ENCODE data around the gene HSPA5. TPM values are rescaled to one million over a fixed set of nuclear protein-coding genes. Genes with fewer than 3 reads are reported as not detected.
"Not testable (repeated sequence)": the region's sequence is repeated elsewhere in the genome, so short reads cannot be mapped to it uniquely, and the experiment has no call there.

HSPA5 gene
- total and polyA plus RNA-seq, 11 donors, result 89.2 to 1,101 (median 242) TPM

DNA sequence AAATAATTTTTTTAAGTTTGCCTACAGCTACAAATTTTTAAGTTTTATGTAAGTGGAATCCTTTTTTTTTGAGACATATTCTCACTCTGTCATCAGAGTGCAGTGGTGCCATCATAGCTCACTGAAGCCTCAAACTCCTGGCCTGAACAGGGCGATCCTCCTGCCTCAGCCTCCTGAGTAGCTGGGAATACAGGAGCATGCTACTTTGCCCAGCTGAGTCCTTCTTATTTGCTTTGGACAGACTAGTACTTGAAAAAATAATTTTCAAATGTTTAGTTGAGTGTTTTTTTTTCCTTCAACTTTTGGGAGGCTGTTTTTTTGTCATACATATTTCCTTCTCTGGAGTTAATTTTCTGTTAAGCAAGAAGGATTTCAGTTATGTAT lies 27.9 kb upstream of the HSPA5 start:
- 81 to 97% (median 95%) methylated on average over 1 of the region's 1 CpG for WGBS, 4 donors
- H3K9me3 ChIP-seq, result no peaks in the 10 kb centered on the region
- TF ChIP-seq, protein P1, sequence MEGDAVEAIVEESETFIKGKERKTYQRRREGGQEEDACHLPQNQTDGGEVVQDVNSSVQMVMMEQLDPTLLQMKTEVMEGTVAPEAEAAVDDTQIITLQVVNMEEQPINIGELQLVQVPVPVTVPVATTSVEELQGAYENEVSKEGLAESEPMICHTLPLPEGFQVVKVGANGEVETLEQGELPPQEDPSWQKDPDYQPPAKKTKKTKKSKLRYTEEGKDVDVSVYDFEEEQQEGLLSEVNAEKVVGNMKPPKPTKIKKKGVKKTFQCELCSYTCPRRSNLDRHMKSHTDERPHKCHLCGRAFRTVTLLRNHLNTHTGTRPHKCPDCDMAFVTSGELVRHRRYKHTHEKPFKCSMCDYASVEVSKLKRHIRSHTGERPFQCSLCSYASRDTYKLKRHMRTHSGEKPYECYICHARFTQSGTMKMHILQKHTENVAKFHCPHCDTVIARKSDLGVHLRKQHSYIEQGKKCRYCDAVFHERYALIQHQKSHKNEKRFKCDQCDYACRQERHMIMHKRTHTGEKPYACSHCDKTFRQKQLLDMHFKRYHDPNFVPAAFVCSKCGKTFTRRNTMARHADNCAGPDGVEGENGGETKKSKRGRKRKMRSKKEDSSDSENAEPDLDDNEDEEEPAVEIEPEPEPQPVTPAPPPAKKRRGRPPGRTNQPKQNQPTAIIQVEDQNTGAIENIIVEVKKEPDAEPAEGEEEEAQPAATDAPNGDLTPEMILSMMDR (IDR thresholded peaks at IDR 0.05), result no peak
- no peak for TF ChIP-seq POLR2A (IDR thresholded peaks at IDR 0.05)
- H3K27ac ChIP-seq, result no peak overlapping the region
- intact Hi-C loops (cut with DNase I), result loop anchor here in 1 of 10 donors (10.0 kb wide), 1 partner anchor 106 kb away; no protein-coding TSS in a partner anchor
- no peaks in the 10 kb centered on the region for H3K27me3 ChIP-seq
- DNase-seq, result no peak
- peaks cover 0 to 38% (median 9%) of the 10 kb centered on the region in 9 donors for H3K36me3 ChIP-seq
- H3K4me1 ChIP-seq, result peaks cover 0 to 55% (median 11%) of the 10 kb centered on the region in 12 donors
- ATAC-seq, result no peak
- no peak overlapping the region for H3K4me3 ChIP-seq

DNA sequence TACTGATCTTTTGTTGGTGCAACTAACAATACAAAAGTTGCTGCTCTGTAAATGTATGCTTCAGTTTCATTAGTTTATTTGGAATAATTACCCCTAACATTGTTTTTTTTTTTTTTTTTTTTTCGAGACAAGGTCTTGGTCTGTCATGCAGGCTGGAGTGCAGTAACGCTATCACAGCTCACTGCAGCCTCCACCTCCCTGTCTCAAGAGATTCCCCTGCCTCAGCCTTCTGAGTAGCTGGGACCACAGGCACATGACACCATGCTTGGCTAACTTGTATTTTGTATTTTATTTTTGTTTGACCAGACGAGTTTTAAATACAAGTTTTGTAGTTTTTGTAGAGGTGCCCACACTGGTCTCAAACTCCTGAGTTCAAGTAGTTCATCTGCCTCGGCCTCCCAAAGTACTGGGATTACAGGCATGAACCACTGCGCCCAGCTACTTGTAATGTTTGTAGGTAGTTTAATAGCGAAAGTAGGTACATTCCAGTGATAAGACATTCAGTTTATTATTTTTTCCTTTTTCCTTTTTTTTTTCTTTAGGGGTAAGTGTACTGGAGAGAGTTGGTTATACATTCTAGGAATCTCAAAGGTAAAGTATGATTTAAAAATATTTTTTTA lies 27.4 kb upstream of the HSPA5 start:
- H3K36me3 ChIP-seq, result peaks cover 0 to 41% (median 9%) of the 10 kb centered on the region in 9 donors
- peaks cover 0 to 55% (median 15%) of the 10 kb centered on the region in 12 donors for H3K4me1 ChIP-seq
- TF ChIP-seq POLR2A (IDR thresholded peaks at IDR 0.05), result no peak
- TF ChIP-seq, protein P1 (IDR thresholded peaks at IDR 0.05), result no peak
- no peak overlapping the region for H3K4me3 ChIP-seq
- DNase-seq (no peak), ATAC-seq (no peak)
- H3K27me3 ChIP-seq, result no peaks in the 10 kb centered on the region
- 55 to 71% (median 61%) methylated on average over 6 of the region's 6 CpGs for WGBS, 4 donors
- H3K27ac ChIP-seq, result no peak overlapping the region
- intact Hi-C loops (cut with DNase I), result loop anchor here in 1 of 10 donors (10.0 kb wide), 1 partner anchor 106 kb away; no protein-coding TSS in a partner anchor
- no peaks in the 10 kb centered on the region for H3K9me3 ChIP-seq

DNA sequence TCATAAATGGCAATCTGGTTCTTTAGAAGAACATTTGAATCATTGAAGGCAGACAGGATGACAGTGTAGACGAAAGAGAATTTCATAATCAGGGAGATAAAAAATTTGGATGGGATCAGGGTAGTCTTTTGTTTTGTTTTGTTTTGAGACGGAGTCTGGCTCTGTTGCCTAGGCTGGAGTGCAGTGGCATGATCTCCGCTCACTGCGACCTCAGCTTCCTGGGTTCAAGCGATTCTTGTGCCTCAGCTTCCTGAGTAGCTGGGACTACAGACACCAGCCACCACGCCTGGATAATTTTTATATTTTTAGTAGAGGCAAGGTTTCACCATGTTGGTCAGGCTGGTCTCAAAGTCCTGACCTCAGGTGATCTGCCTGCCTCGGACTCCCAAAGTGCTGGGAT lies 22.9 kb upstream of the HSPA5 start:
- Histone ChIP-seq H3K4me1 (peaks cover 0 to 64% (median 21%) of the 10 kb centered on the region in 12 donors), H3K36me3 (peaks cover 0 to 27% (median 5%) of the 10 kb centered on the region in 9 donors), H3K27ac (peak overlapping the region in 1 of 12 donors; percentile 4)
- not testable (repeated sequence) for DNase-seq, H3K9me3 ChIP-seq, H3K27me3 ChIP-seq, H3K4me3 ChIP-seq, ATAC-seq
- intact Hi-C loops (cut with DNase I), result loop anchor here in 1 of 10 donors (10.0 kb wide), 1 partner anchor 111 kb away; no protein-coding TSS in a partner anchor
- 61 to 73% (median 68%) methylated on average over 7 of the region's 7 CpGs for WGBS, 4 donors

DNA sequence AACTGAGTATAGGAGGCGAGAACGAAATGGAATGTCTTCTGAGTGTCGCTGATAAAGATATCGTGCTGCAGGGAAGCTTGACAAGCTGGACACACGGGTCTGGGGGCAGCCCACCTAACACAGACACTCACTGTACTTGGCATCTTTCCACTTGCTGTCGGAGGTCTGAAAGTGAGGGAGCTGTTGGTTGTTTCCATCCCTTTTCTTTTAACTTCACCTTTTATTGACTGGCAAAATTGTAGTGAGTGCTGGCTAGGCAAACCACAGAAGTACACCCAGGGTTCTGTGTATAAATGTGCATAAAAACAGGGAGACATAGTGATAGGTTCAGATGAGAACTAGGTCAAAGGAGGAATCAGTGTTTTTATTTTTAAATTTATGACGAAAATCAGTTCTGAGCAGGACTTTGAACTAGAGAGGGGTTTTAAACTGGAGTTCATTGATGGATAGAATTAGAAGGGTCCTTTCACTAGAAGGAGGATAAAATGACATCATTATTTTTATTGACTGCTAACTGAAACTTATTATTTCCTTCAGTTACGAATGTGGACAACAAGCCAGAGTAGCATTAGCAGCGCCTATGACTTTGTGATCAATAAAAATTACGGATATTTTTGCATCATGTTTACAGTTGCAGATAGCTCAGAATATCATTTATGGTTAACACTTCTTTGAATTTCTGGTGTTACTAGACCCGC lies 21.3 kb upstream of the HSPA5 start:
- Histone ChIP-seq H3K27ac (peak overlapping the region in 10 of 12 donors; percentile 50 to 97 (median 85)), H3K4me3 (peak overlapping the region; percentile 66 to 100 (median 91)), H3K9me3 (no peaks in the 10 kb centered on the region), H3K27me3 (no peaks in the 10 kb centered on the region), H3K4me1 (peaks cover 0 to 64% (median 20%) of the 10 kb centered on the region in 12 donors), H3K36me3 (peaks cover 0 to 25% (median 5%) of the 10 kb centered on the region in 9 donors)
- ATAC-seq (no peak), DNase-seq (no peak)
- intact Hi-C loops (cut with DNase I), result loop anchor here in 1 of 10 donors (10.0 kb wide), 1 partner anchor 112 kb away; no protein-coding TSS in a partner anchor
- TF ChIP-seq POLR2A (IDR thresholded peaks at IDR 0.05), result no peak
- TF ChIP-seq, protein P1 (IDR thresholded peaks at IDR 0.05), result no peak
- WGBS, 4 donors, result 22 to 26% (median 23%) methylated on average over 11 of the region's 11 CpGs
